Ramos (cell line): ENCODE data around the gene TEK.
"Not testable (repeated sequence)": the region's sequence is repeated elsewhere in the genome, so short reads cannot be mapped to it uniquely, and the experiment has no call there.

Experiments
- in situ Hi-C: fragments of 300-500 bp; cut with MboI; formaldehyde crosslinking; loops from one replicate; pipeline ENCODE4 v1.14.3; 2022; ENCODE audit warnings: low sequenced_read_pairs; ENCODE audit not compliant: unreplicated experiment

TEK gene

GRCh38 chr9:27206041-27206440 is 97.0 kb downstream of the TEK start:
- in situ Hi-C loops, result no loop called here

GRCh38 chr9:27209034-27209433 is 100.0 kb downstream of the TEK start:
- in situ Hi-C loops, result no loop called here

- in situ Hi-C loops, result no loop called here
Observed at GRCh38 chr9:27210588-27210987, 101.6 kb downstream of the TEK start.

GRCh38 chr9:27212191-27212590 is 103.2 kb downstream of the TEK start:
- in situ Hi-C loops, result no loop called here

GRCh38 chr9:27212621-27213020 is 103.6 kb downstream of the TEK start:
- in situ Hi-C loops, result no loop called here

- in situ Hi-C loops, result no loop called here
Observed at GRCh38 chr9:27227192-27227591, 118.2 kb downstream of the TEK start.

GRCh38 chr9:27239648-27240047 is 130.6 kb downstream of the TEK start:
- in situ Hi-C loops, result not testable (repeated sequence)

GRCh38 chr9:27247756-27248155 is 138.7 kb downstream of the TEK start:
- in situ Hi-C loops, result no loop called here

- in situ Hi-C loops, result no loop called here
Observed at GRCh38 chr9:27248702-27249101, 139.7 kb downstream of the TEK start.

- in situ Hi-C loops, result no loop called here
Observed at GRCh38 chr9:27258662-27259061, 149.6 kb downstream of the TEK start.

GRCh38 chr9:27260789-27261516 is 151.9 kb downstream of the TEK start:
- in situ Hi-C loops, result no loop called here

- in situ Hi-C loops, result no loop called here
Observed at GRCh38 chr9:27261517-27262211, 152.6 kb downstream of the TEK start.

- in situ Hi-C loops, result loop anchor here (10.0 kb wide), 1 partner anchor 537 kb away; no protein-coding TSS in a partner anchor
Observed at GRCh38 chr9:27272103-27272502, 163.1 kb downstream of the TEK start.

GRCh38 chr9:27273186-27273585 is 164.2 kb downstream of the TEK start:
- in situ Hi-C loops, result loop anchor here (10.0 kb wide), 1 partner anchor 538 kb away; no protein-coding TSS in a partner anchor

GRCh38 chr9:27276193-27277030 is 167.4 kb downstream of the TEK start:
- in situ Hi-C loops, result loop anchor here (10.0 to 25.0 kb wide), 2 partner anchors 239 to 542 kb away; no protein-coding TSS in a partner anchor

- in situ Hi-C loops, result loop anchor here (10.0 to 25.0 kb wide), 2 partner anchors 241 to 544 kb away; no protein-coding TSS in a partner anchor
Observed at GRCh38 chr9:27278374-27278773, 169.3 kb downstream of the TEK start.

- in situ Hi-C loops, result loop anchor here (10.0 to 25.0 kb wide), 2 partner anchors 242 to 545 kb away; no protein-coding TSS in a partner anchor
Observed at GRCh38 chr9:27279611-27280010, 170.6 kb downstream of the TEK start.
